Lower lobe of right lung (tissue), 2 donors: ENCODE data around the gene FGF8. TPM values are rescaled to one million over a fixed set of nuclear protein-coding genes. Genes with fewer than 3 reads are reported as not detected.
A peak's percentile ranks its signal among the peaks of the same experiment; 100 is the strongest.

Source experiments
- ATAC-seq, 2 donors: fragments of 200-7000 bp; cut with Tn5 transposase; one replicate each; pipeline ENCODE4 v1.9.1; 2020 to 2022; ENCODE audit warnings: mild to moderate bottlenecking in 2 of 2, moderate library complexity in 2 of 2
- DNase-seq: peaks from one replicate; pipeline ENCODE4 v3.0.0-alpha.2; 2020
- H3K27ac ChIP-seq: fragments of 200-600 bp; one replicate; pipeline ENCODE4 v1.8.0; 2022
- H3K27me3 ChIP-seq: fragments of 200-600 bp; one replicate; pipeline ENCODE4 v1.8.0; 2022; ENCODE audit warnings: low read depth
- H3K36me3 ChIP-seq: fragments of 200-600 bp; one replicate; pipeline ENCODE4 v1.8.0; 2022; ENCODE audit warnings: mild to moderate bottlenecking
- H3K4me1 ChIP-seq: fragments of 200-600 bp; one replicate; pipeline ENCODE4 v1.8.0; 2022
- H3K4me3 ChIP-seq: fragments of 200-600 bp; one replicate; pipeline ENCODE4 v1.8.0; 2022; ENCODE audit warnings: mild to moderate bottlenecking
- H3K9me3 ChIP-seq: fragments of 200-600 bp; one replicate; pipeline ENCODE4 v1.8.0; 2022
- CTCF ChIP-seq: fragments of 200-600 bp; IDR thresholded peaks from one replicate; pipeline ENCODE4 v1.8.0; 2022; ENCODE audit warnings: antibody characterized with exemption, mild to moderate bottlenecking
- intact Hi-C: fragments of 100-400 bp; cut with DNase I; formaldehyde crosslinking; loops from one replicate; pipeline ENCODE4 v1.11.0; 2022
- total RNA-seq: library from RNA; stranded (reverse); fragmentation: NEBNext Ultra II Directional; extraction: Animal tissue kit (Norgen Biotek cat#: 25700); gene quantifications from one replicate; pipeline ENCODE4 v1.2.1, GENCODE V29; 2021
- donor health status: DM: no; HTN: yes; CAD: no; lungs with severe emphysema.

Gene FGF8
- total RNA-seq, 1 donor from 2014 or later, result not detected

- no peaks in the 10 kb centered on the region for H3K9me3 ChIP-seq
- no peak overlapping the region for H3K27ac ChIP-seq
- ATAC-seq (no peak), DNase-seq (no peak)
- no peak for TF ChIP-seq CTCF
- H3K27me3 ChIP-seq, result no peaks in the 10 kb centered on the region
- H3K36me3 ChIP-seq, result peaks cover 68% of the 10 kb centered on the region
- H3K4me3 ChIP-seq, result no peak overlapping the region
- peaks cover 29% of the 10 kb centered on the region for H3K4me1 ChIP-seq
- intact Hi-C loops, result no loop called here
Measured at GRCh38 chr10:101785801-101786200, 9.9 kb upstream of the FGF8 start.

DNA sequence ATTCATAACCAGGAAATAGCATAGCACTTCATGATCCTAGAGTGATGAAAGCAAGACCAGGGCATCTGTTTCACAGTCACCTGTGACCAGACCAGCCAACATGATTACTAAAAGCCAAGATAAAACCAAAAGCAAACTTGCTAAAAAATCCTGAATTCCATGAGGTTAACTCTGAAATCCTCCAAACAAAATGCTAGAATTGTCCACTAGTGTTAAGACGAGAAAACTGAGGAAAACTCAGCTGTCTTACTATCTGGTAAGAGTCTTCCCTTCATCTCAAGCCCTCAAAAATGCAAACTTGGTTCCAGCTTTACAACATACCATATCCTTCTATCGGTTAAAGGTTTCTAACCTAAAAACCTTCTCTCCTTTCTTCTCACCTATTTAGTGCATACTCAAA lies 8.6 kb upstream of the FGF8 start:
- Histone ChIP-seq H3K27ac (no peak overlapping the region), H3K4me1 (peaks cover 42% of the 10 kb centered on the region), H3K27me3 (peaks cover 3% of the 10 kb centered on the region), H3K4me3 (no peak overlapping the region), H3K36me3 (peaks cover 55% of the 10 kb centered on the region), H3K9me3 (no peaks in the 10 kb centered on the region)
- intact Hi-C loops, result no loop called here
- no peak for TF ChIP-seq CTCF
- DNase-seq, result no peak
- no peak for ATAC-seq

DNA sequence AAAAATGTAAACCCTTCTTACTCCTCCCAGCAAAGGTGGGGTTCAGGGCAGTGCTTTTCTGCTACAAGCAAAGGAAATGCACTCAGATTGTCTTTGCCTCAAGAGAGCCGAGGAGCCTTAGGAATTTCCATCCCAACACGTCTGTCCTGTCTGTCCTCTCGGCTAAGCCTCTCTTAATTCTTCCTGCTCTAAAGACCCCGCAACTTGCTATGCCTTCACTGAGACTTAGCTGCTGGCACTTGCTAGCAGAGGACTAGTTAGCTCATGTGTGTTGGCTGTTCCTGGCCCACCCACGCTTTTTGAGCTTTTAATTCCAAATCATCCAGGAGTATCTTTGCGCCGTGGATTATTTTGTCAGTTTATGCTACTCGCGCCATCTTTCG lies 7.8 kb upstream of the FGF8 start:
- DNase-seq (no peak), ATAC-seq (no peak)
- Histone ChIP-seq H3K36me3 (peaks cover 47% of the 10 kb centered on the region), H3K27ac (peak overlapping the region; percentile 47), H3K9me3 (no peaks in the 10 kb centered on the region), H3K4me3 (peak overlapping the region; percentile 73), H3K4me1 (peaks cover 50% of the 10 kb centered on the region), H3K27me3 (peaks cover 5% of the 10 kb centered on the region)
- intact Hi-C loops, result no loop called here
- no peak for TF ChIP-seq CTCF

GRCh38 chr10:101782811-101783735 lies 7.2 kb upstream of the FGF8 start, which contains the start of gene NPM3:
Gene NPM3 (minus strand): TSS chr10:101783446. CDS start chr10:101783390, 56 bp downstream.
- H3K27me3 ChIP-seq, result peaks cover 12% of the 10 kb centered on the region
- peak within 1 kb of the TSS; percentile 73 for H3K4me3 ChIP-seq
- H3K4me1 ChIP-seq, result peaks cover 56% of the 10 kb centered on the region
- ATAC-seq, result peak; percentile 57 to 68
- peak; percentile 87 for DNase-seq
- H3K9me3 ChIP-seq, result no peaks in the 10 kb centered on the region
- H3K27ac ChIP-seq, result peak within 1 kb of the TSS; percentile 47
- intact Hi-C loops, result no loop called here
- TF ChIP-seq CTCF, result no peak
- H3K36me3 ChIP-seq, result peaks cover 40% of the 10 kb centered on the region

- DNase-seq (no peak), ATAC-seq (no peak)
- H3K27ac ChIP-seq, result no peak overlapping the region
- no peak for TF ChIP-seq CTCF
- peak overlapping the region; percentile 73 for H3K4me3 ChIP-seq
- H3K9me3 ChIP-seq, result no peaks in the 10 kb centered on the region
- intact Hi-C loops, result no loop called here
- H3K4me1 ChIP-seq, result peaks cover 57% of the 10 kb centered on the region
- H3K36me3 ChIP-seq, result peaks cover 32% of the 10 kb centered on the region
- peaks cover 20% of the 10 kb centered on the region for H3K27me3 ChIP-seq
Measured at GRCh38 chr10:101781984-101782810, 6.3 kb upstream of the FGF8 start.
